ENCODE results near the gene OR2A1.
"Not testable (repeated sequence)": the region's sequence is repeated elsewhere in the genome, so short reads cannot be mapped to it uniquely, and the experiment has no call there.

OR2A1 gene

DNA sequence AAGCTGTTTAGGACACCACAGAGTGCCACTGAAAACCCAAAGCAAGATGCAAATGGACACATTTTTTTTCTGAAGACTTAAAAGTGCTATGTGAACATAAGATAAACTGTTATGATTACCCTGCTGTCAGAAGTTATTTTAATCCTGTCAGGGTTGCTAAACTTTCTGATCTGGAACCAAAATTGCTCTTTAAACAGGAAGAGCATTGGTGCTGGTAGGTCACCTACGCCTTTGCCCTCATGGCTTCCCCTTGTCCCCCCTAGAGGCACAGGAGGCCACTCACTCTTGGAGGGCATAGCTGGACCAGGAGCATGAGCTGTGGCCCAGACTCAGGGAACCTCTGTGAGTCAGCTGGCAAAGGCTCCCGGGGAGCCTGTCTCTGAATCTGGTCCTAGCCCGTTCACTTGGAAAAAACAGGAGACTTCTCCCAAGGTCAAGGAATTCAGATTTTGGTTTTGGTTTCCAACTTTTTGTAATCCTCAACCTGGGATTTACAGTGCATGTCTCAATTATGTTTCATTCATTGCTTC is 9.5 kb downstream of the OR2A1 start:
- not testable (repeated sequence) for DNase-seq (ENCODE audit: low spot score); FAIRE-seq

- not testable (repeated sequence) for FAIRE-seq; DNase-seq (ENCODE audit: low spot score)
Measured at GRCh38 chr7:144323359-144323758, 11.1 kb downstream of the OR2A1 start.

DNA sequence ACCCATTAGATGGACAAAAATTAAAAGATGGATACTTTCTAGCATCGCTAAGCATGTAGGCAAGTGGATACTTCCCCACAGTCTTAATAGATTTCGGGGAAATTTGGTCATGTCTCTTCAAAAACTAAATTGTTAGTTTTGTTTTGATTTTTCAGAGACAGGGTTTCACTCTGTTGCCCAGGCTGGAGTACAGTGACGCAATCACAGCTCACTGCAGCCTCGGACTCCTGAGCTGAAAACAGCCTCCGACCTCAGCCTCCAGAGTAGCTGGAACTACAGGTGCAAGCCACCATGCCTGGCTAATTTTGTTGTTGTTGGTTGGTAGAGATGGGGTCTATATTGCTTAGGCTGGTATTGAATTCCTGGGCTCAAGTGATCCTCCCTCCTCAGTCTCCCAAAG is 13.6 kb downstream of the OR2A1 start:
- DNase-seq (ENCODE audit: low spot score); FAIRE-seq: not testable (repeated sequence)

DNA sequence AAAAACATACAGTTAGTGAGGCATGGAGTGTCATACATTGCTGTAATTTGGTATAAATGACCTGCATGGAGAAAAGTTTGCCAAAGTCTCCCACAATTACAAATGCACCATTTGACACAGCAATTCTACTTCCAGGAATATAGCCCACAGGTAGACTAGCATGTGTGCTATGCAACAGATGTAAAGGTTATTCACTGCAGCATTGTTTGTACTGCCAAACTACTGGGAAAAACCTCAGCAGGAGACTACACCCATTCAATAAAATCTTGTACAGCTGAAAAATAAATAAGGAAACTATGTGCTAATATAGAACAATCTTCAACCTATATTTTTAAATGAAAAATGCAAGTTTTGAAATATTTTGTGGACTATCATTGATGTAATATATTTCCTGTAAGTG is 17.8 kb downstream of the OR2A1 start:
- not testable (repeated sequence) for FAIRE-seq; DNase-seq (ENCODE audit: low spot score)

DNA sequence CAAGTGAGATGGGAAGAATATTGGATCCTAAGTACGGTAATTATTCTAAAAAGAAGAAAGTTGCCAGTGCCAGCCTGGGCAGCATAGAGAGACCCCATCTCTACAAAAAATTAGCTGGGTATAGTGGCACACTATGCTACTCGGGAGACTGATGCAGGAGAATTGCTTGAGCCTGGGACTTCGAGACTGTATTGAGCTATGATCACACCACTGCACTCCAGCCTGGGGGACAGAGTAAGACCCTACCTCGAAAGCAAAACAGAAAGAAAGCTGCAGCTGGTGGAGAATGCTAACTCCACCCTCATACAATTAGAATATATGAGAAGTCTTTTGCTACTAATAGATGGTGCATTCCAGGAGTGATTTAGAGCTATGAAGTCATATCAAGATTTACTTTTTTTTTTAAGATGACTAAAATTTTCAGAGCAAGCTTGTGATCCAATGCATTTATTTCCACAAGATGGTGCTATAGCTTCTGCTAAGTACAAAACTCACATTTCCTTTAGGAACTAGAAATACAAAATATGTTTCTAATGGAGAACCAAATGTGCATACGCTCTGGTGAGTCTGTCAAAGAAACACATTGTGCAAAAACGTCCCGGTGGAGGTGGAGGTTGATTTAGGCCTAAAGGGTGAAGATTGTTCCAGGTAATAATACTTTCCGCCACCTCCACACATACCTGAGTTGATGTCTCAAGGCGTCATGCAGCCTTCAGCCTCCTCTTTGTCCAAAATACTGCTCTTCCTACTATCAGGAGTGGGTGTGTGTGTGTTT is 19.2 kb downstream of the OR2A1 start:
- DNase-seq (ENCODE audit: low spot score); FAIRE-seq: not testable (repeated sequence)

- DNase-seq (ENCODE audit: low spot score); FAIRE-seq: not testable (repeated sequence)
Measured at GRCh38 chr7:144331996-144332288, 19.7 kb downstream of the OR2A1 start.

GRCh38 chr7:144348625-144349024 is 36.4 kb downstream of the OR2A1 start:
- FAIRE-seq, result not testable (repeated sequence)

GRCh38 chr7:144351667-144352066 is 39.4 kb downstream of the OR2A1 start:
- not testable (repeated sequence) for DNase-seq (ENCODE audit: low spot score); FAIRE-seq

More at GRCh38 chr7:144348625-144349024, 36.4 kb downstream of the OR2A1 start:
- not testable (repeated sequence) for DNase-seq (ENCODE audit: low spot score)

GRCh38 chr7:144355176-144355822 is 43.1 kb downstream of the OR2A1 start, which contains the start of gene ARHGEF5:
Gene ARHGEF5 (plus strand): TSS chr7:144355402. CDS start chr7:144362670, 7,268 bp downstream.
- not testable (repeated sequence) for FAIRE-seq

DNA sequence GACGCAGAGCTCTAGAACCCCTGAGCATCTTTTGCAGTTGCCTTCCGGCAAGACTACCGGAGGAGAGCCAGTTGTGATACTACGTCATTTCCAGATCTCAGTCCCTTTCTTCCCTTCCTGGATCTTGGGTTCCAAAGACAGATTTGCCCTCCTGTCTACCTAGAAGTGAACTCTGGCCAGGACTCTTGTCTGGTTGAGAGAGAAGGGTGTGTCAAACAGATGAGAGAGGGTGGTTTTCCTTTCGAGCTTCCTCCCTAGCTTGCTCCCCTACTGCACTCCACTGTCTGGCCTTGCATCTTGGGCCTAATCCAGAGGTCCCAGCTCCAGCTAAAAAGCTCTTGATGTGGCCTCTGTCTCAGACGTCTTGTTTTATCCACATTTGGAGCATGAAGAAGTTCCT is 44.0 kb downstream of the OR2A1 start:
- DNase-seq (ENCODE audit: low spot score); FAIRE-seq: not testable (repeated sequence)

More at GRCh38 chr7:144355176-144355822, 43.1 kb downstream of the OR2A1 start, which contains the start of gene ARHGEF5:
- not testable (repeated sequence) for DNase-seq (ENCODE audit: low spot score)

DNA sequence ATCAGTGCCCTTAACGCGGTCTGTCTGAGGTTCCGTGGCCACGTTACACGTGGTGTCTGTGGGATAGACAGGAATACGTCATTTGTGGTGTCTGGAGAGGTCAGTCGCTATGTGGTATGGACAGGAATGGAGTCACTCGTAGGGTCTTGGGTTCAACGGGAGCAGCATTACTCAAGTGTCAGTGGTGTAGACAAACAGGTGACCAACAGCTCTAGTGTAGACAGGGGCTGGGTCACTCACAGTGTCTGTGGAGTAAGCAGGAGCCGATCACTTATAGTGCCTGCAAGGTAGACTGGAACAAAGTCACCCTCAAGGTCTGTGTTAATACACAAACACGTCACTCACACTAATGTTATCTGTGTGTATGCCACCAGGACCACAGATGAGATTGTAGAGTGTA is 44.6 kb downstream of the OR2A1 start:
- not testable (repeated sequence) for DNase-seq (ENCODE audit: low spot score); FAIRE-seq

DNA sequence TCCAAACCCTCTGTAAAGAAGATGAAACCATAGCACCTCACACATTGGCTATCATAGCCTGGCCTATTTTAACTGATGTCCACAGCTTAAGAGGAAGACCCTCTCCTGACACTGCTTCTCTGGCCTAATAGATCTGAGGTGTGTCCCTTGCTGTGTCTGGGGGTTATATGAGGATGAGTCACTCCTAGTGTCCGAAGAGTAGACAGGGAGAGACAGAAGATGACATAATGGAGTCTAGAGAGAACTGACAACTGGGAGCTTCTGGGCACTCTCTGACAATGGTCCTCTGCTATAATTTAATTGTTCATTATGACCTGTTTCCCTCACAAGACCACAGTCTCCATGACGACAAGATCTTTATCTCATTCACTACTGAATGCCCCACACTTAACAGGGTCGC is 49.8 kb downstream of the OR2A1 start:
- not testable (repeated sequence) for FAIRE-seq; DNase-seq (ENCODE audit: low spot score)

DNA sequence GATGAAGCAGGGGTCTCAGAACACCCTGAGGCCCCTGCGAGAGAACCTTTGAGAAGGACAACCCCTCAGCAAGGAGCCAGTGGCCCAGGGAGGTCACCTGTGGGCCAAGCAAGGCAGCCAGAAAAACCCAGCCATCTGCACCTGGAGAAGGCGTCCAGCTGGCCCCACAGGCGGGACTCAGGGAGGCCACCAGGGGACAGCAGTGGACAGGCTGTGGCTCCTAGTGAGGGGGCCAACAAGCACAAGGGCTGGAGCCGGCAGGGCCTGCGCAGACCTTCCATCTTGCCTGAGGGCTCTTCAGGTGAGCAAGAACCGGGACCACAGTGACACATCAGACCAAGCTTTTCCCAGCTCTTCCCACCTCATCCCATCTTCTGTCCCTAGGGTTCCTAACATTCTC is 53.3 kb downstream of the OR2A1 start:
- FAIRE-seq; DNase-seq (ENCODE audit: low spot score): not testable (repeated sequence)

DNA sequence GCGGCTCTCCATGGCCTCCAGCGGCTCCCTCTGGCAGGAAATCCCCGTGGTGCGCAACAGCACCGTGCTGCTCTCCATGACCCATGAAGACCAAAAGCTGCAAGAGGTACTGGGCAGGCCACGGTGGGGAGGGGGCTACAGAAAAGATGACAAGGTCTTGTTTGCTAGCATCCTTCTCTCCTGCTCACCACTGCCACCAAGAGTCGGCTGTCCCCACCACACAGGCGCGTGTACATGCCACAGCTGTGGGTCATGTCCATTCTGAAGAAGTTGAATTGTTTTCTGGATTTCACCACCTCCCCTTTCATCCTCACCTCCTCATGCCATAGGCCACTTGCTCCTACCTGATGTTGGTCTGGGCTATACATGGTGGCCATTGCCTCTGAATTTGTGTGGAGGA is 55.0 kb downstream of the OR2A1 start:
- FAIRE-seq; DNase-seq (ENCODE audit: low spot score): not testable (repeated sequence)

GRCh38 chr7:144369221-144369620 is 57.0 kb downstream of the OR2A1 start:
- not testable (repeated sequence) for FAIRE-seq; DNase-seq (ENCODE audit: low spot score)
